Fibroblast of lung (primary cell): ENCODE results near the gene LMNTD1. TPM values are rescaled to one million over a fixed set of nuclear protein-coding genes. Genes with fewer than 3 reads are reported as not detected.

Source experiments
- DNase-seq, 2 donors: peaks; one replicate each; pipeline versions ENCODE4 v3.0.0 to v3.0.0-alpha.2; 2010; ENCODE audit warnings: low read depth in 2 of 2
- H2AFZ ChIP-seq: 2 replicates; pipeline ENCODE4 v1.5.1; 2012; ENCODE audit warnings: low read length, control low read depth, inconsistent platforms
- H3K27ac ChIP-seq: 2 replicates; pipeline ENCODE4 v1.5.1; 2011; ENCODE audit warnings: low read length, control low read depth; ENCODE audit not compliant: insufficient read depth
- H3K27me3 ChIP-seq: 2 replicates; pipeline ENCODE4 v1.5.1; 2011; ENCODE audit warnings: mild to moderate bottlenecking, low read length; ENCODE audit not compliant: control insufficient read depth, insufficient read depth
- H3K36me3 ChIP-seq: 2 replicates; pipeline ENCODE4 v1.5.1; 2011; ENCODE audit warnings: low read length; ENCODE audit not compliant: control insufficient read depth, insufficient read depth
- H3K4me1 ChIP-seq: 2 replicates; pipeline ENCODE4 v1.5.1; 2011; ENCODE audit warnings: low read length; ENCODE audit not compliant: control insufficient read depth, insufficient read depth; ENCODE audit errors: extremely low read depth
- H3K4me2 ChIP-seq: 2 replicates; pipeline ENCODE4 v1.5.1; 2011; ENCODE audit warnings: low read length, control low read depth; ENCODE audit not compliant: insufficient read depth; ENCODE audit errors: extremely low read depth
- H3K4me3 ChIP-seq, 4 experiments: fragments of 200-600 bp in 1 of 4; sonication (generic) in 1 of 4; replicated peaks in 1 of 4; 2 replicates each; pipeline ENCODE4 v1.5.1; 2011 to 2016; ENCODE audit warnings: low read length in 4 of 4, low read depth in 3 of 4, mild to moderate bottlenecking in 3 of 4, control low read depth in 2 of 4, inconsistent platforms in 1 of 4, mixed read lengths in 1 of 4; ENCODE audit not compliant: insufficient read depth in 1 of 4; ENCODE audit errors: control extremely low read depth in 1 of 4
- H3K79me2 ChIP-seq: 2 replicates; pipeline ENCODE4 v1.5.1; 2012; ENCODE audit warnings: mild to moderate bottlenecking, low read length, inconsistent platforms; ENCODE audit not compliant: control insufficient read depth, insufficient read depth
- H3K9ac ChIP-seq: 2 replicates; pipeline ENCODE4 v1.5.1; 2011; ENCODE audit warnings: mild to moderate bottlenecking, low read length, control low read depth; ENCODE audit not compliant: insufficient read depth
- H3K9me3 ChIP-seq: 2 replicates; pipeline ENCODE4 v1.5.1; 2012; ENCODE audit warnings: low read depth, low read length; ENCODE audit not compliant: control insufficient read depth, insufficient read depth
- H4K20me1 ChIP-seq: 2 replicates; pipeline ENCODE4 v1.5.1; 2011; ENCODE audit warnings: low read length; ENCODE audit not compliant: control insufficient read depth, insufficient read depth; ENCODE audit errors: extremely low read depth
- EZH2 ChIP-seq: IDR thresholded peaks from 2 replicates; pipeline ENCODE4 v1.5.1; 2012; ENCODE audit warnings: low read length, control low read depth, mild to moderate bottlenecking; ENCODE audit errors: missing control alignments
- polyA plus RNA-seq, 2 donors: library from polyadenylated mRNA; depleted of rRNA in 1 of 2; stranded (reverse) in 1 of 2; unstranded in 1 of 2; fragments of >200 nt; gene quantifications; 2 replicates each; pipeline ENCODE4 v1.2.1, GENCODE V29; 2011 to 2012; ENCODE audit warnings: missing spikeins in 1 of 2
- total RNA-seq: library from RNA; depleted of rRNA; stranded (reverse); fragments of >200 nt; gene quantifications from 2 replicates; pipeline ENCODE4 v1.2.1, GENCODE V29; 2014
- TF ChIP-seq, protein P1 (sequence below), 2 donors: IDR thresholded peaks in 1 of 2; conservative IDR thresholded peaks in 1 of 2; 1 replicate in 1 of 2; 2 replicates in 1 of 2; pipeline ENCODE4 v1.5.1; 2011 to 2012; ENCODE audit warnings: low read length in 2 of 2, control low read depth in 1 of 2, inconsistent platforms in 1 of 2, low read depth in 1 of 2, mild to moderate bottlenecking in 1 of 2

The LMNTD1 gene
- total and polyA plus RNA-seq, 2 donors (not counting 1 experiment from before 2014, with no cell fraction given): not detected

- no peak overlapping the region for H3K4me2 ChIP-seq
- no peaks in the 10 kb centered on the region for H3K9me3 ChIP-seq
- H3K79me2 ChIP-seq: no peaks in the 10 kb centered on the region
- H3K36me3 ChIP-seq: no peaks in the 10 kb centered on the region
- H3K9ac ChIP-seq: no peak overlapping the region
- no peak for TF ChIP-seq EZH2
- TF ChIP-seq, protein P1, sequence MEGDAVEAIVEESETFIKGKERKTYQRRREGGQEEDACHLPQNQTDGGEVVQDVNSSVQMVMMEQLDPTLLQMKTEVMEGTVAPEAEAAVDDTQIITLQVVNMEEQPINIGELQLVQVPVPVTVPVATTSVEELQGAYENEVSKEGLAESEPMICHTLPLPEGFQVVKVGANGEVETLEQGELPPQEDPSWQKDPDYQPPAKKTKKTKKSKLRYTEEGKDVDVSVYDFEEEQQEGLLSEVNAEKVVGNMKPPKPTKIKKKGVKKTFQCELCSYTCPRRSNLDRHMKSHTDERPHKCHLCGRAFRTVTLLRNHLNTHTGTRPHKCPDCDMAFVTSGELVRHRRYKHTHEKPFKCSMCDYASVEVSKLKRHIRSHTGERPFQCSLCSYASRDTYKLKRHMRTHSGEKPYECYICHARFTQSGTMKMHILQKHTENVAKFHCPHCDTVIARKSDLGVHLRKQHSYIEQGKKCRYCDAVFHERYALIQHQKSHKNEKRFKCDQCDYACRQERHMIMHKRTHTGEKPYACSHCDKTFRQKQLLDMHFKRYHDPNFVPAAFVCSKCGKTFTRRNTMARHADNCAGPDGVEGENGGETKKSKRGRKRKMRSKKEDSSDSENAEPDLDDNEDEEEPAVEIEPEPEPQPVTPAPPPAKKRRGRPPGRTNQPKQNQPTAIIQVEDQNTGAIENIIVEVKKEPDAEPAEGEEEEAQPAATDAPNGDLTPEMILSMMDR (conservative IDR thresholded peaks at IDR 0.05 in 1 of 2, IDR thresholded peaks at IDR 0.05 in 1 of 2; ENCODE audit: low read depth in 1 of 2, low read length in 2 of 2): no peak
- no peaks in the 10 kb centered on the region for H3K4me1 ChIP-seq
- DNase-seq: no peak
- no peaks in the 10 kb centered on the region for H4K20me1 ChIP-seq
- H3K27ac ChIP-seq: no peak overlapping the region
- H3K4me3 ChIP-seq: no peak overlapping the region
- H2AFZ ChIP-seq: no peak overlapping the region
- H3K27me3 ChIP-seq: no peaks in the 10 kb centered on the region
Observed at GRCh38 chr12:25581067-25581466, 28.0 kb upstream of the LMNTD1 start.

- no peak overlapping the region for H3K27ac ChIP-seq
- no peaks in the 10 kb centered on the region for H4K20me1 ChIP-seq
- no peak overlapping the region for H3K4me3 ChIP-seq
- no peaks in the 10 kb centered on the region for H3K36me3 ChIP-seq
- H3K9me3 ChIP-seq: no peaks in the 10 kb centered on the region
- H2AFZ ChIP-seq: no peak overlapping the region
- no peaks in the 10 kb centered on the region for H3K4me1 ChIP-seq
- TF ChIP-seq EZH2: no peak
- TF ChIP-seq, protein P1 (conservative IDR thresholded peaks at IDR 0.05 in 1 of 2, IDR thresholded peaks at IDR 0.05 in 1 of 2; ENCODE audit: low read depth in 1 of 2, low read length in 2 of 2): no peak
- DNase-seq: no peak
- no peak overlapping the region for H3K9ac ChIP-seq
- H3K79me2 ChIP-seq: no peaks in the 10 kb centered on the region
- H3K27me3 ChIP-seq: no peaks in the 10 kb centered on the region
- H3K4me2 ChIP-seq: no peak overlapping the region
Observed at GRCh38 chr12:25578411-25579143, 25.5 kb upstream of the LMNTD1 start.

GRCh38 chr12:25574761-25575160 lies 21.7 kb upstream of the LMNTD1 start:
- Histone ChIP-seq H3K27ac (no peak overlapping the region), H2AFZ (no peak overlapping the region), H3K4me3 (no peak overlapping the region), H3K9me3 (no peaks in the 10 kb centered on the region), H3K79me2 (no peaks in the 10 kb centered on the region), H3K4me2 (no peak overlapping the region), H3K9ac (no peak overlapping the region), H3K36me3 (no peaks in the 10 kb centered on the region), H3K27me3 (no peaks in the 10 kb centered on the region), H4K20me1 (no peaks in the 10 kb centered on the region), H3K4me1 (no peaks in the 10 kb centered on the region)
- no peak for DNase-seq
- TF ChIP-seq EZH2: no peak
